Middle frontal gyrus (tissue), 1 donor: ENCODE measurements around the gene RPS18.

ENCODE experiments used
- DNase-seq: peaks from one replicate; pipeline ENCODE4 v3.0.0-alpha.2; 2015; ENCODE audit warnings: low spot score; ENCODE audit errors: extremely low spot score

RPS18 gene

DNA sequence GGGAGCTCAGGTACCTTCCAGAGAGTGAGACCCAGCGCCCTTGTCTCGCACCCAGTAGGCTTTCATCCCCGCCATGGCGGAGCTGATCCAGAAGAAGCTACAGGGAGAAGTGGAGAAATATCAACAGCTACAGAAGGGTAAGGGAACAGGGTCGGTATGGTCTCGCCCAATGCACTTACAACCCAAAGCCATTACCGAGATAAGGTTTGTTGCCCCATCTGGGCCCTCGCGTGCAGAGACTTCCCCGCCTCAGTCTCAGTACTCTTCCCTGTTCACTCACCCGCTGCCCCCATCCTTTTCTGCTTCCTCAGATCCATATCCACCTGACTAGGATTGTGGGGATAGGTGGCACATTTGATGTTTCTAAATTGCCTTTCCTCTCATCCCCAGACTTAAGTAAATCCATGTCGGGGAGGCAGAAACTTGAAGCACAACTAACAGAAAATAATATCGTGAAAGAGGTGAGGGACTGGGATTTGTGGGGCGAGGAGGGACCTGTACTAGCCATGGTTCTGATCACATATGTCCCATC is 18.0 kb downstream of the RPS18 start:
- DNase-seq, result no peak

DNA sequence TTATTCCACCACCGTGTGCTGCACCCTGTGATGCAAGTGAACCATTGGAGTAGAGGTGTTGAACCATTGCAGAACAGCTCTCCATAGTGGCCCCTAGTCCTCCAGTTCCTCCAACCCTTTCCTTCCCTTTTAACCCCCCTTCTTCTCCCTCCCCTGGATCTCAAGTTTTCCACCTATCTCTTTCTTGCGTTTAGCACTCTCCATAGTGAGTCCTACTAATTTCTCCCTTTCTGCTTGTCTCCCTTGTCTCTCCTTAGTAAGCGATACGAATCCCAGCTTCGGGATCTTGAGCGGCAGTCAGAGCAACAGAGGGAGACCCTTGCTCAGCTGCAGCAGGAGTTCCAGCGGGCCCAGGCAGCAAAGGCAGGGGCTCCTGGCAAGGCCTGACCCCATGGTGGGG is 18.6 kb downstream of the RPS18 start:
- no peak for DNase-seq

DNA sequence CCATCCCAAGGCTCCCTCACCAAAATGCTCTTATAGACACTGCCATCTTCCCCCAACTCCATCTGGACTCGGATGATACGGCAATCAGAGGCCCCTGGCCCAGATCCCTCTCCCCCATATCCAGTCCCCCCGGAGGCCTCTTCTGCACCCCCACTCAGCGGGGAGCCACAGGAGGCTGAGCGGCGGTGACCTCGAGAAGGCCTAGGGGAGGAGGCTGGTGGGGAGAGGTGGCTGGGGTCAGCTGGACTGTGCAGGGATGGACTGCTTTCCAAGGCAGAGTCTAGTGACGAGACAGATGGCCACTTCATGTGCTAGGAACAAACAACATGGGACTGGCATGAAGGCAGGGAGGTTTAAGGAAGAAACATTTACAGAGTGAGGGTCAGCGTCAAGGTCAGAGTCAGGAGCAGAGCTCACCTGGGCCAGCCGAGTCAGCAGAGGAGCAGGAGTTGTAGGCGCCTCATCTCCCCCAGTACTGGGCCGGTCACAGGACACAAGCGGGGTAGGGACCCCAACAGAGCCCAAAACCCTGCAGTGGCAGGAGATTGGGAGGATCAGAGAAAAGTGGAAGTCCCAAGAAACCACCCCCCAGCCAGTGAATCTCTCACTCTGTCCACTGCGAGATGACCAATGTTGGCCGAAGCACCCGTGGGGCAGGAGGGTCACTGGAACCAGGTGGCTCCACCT is 21.3 kb downstream of the RPS18 start:
- DNase-seq, result no peak

DNA sequence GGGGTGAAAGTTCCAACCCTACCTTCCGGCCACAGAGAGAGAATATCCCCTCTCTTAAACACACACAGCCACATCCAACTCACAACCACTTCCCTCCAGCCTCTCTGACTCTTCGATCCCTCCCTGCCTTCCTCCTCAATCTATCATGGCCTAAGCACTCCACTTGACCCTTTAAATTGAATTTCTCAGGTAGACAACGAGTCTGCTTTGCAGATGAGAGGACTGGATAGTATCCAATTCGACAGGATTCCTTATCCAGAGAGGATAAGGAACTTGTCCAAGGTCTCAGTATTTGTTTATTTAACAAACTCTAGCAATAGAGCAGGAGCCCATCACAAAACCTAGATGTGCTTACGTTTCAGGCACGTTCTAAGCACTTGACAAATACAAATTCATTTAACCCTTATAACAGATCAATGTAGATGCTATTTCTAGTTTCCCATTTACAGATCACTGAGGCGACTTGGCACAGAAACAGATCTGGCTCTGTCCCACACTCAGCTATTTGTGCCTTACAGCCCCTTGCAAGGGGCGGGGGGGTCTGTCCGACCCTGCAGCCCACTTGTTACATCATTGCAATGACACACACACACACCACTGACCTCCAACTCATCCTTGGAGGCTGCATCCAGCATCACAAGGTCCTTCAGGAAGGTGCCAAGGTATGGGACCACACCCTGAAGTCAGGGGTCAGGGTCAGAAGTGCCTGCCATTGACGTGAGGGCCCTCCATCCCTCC is 22.4 kb downstream of the RPS18 start:
- no peak for DNase-seq

DNA sequence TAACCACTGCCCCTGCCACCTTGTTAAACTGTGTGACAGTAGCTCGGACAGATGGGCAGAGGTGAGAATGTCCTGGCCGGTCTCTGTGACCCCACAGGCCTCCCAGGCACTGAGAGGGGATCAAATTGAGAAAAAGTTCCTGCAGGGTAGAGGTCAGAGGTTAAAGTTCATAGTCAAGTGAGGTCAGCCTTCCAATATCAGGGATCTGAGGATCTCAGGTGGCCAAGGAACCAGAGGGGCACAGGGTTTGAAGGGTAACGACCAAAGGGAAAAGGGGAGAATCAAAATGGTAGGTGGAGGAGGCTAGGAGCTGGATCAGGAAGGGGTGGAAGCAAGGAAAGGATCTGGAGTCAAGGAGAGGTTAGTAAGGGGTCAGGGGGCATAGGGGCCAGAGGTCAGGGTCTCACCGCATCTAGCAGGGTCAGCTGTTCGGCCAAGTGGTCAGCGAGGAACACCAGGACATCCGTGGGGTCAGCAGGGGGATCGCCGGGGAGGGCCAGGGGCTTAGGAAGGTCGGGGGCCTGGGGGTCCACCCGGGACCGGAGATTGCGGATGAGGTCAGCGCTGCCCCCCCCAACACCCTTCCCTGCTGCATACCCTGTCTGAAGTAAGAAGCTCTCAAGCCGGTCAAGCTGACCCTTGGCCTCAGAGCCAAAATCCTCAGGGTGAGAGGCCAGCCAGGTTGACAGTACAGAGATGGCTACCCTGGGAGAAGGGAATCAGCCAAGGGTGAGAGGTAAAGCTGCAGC is 23.9 kb downstream of the RPS18 start:
- DNase-seq, result no peak

DNA sequence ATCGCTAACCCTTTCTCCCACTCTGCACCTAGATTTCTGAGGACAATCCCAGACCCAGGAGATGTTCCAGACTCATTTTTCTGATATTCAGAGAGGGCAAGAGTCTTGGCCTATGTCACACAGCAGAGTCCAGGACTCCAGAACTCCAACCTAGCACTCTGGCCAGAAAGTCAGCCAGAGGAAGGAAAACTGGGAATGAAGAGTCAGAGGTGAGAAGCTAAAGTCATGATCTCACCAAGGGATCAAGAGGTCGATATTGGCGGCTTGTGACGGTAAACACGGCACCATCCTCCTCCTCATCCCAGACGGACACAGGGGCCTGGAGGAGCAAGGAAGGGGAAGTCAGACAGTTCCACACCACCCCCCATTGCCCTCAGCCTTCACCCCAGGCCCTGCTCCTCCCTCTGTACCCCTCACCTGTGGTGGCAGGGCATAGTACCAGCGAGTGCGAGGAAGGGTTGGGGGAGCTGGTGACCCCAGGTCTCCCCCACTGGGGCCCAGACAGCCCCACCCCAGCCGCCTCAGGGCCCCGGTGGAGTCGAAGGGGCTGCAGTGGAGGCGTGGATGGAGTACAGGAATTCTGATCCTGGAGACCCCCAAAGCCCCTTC is 25.0 kb downstream of the RPS18 start:
- DNase-seq, result no peak

DNA sequence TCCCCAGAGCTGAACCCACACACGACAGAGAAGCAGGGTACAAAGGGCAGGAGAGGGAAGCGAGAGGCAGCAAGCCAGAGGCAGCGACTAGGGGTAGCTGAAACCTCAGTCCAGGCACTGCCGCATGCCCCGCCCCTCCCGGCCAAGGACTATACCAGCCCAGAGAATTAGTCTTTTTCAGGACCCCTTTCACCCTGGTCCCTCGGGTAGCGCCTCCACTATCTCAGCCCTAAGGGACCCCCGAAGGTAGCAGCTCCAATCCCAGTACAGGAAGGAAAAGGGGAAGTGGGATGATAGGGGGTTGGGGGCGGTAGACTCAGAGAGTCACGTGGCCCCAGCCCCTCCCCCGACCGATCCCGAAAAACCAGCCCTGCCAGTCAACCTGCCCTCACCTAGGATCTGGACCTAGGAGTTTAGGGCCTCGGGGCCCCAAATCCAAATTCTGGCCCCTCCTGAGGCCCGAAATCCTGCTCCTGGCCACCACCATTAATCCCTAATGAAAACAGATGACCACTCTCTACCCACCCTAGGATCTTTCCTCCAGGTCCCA is 25.6 kb downstream of the RPS18 start:
- no peak for DNase-seq

DNA sequence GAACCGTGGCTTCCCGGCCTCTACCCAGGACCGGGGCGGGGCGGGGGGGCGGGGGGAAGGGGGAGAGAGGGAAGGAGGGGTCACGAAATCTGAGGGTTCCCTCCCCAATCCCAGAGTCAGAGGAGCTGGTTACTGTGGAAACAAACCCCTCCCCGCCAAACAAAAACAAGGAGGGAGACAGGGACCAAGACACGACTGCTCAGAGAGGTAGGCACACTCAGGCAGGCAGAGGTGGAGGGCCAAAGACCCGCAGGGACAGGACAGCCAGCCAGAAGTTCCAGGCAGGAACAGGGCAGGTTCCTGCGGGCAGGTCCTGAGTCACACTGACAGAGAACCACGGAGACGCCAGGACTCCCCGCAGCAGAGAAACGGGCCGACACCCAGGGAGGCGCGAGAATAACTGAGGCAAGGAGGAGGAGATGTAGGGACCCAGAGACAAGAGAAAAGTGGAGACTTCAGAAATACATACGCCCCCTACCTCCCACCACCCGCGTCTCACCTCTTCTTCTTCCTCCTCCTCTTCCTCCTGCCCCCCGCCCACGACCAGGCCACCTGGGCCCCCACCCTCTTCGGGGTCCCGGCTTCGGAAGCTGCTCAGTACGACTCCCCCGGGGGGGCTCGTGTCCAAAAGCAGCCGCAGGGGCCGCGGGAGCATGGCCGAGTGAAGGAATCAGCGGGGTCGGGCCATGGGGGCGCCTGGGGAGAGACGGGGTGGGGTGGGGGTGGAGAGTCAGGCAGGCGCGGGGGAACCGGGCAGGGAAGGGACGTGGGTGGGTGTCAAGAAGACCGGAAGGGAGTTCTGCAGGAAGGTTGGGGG is 26.3 kb downstream of the RPS18 start:
- DNase-seq, result no peak

DNA sequence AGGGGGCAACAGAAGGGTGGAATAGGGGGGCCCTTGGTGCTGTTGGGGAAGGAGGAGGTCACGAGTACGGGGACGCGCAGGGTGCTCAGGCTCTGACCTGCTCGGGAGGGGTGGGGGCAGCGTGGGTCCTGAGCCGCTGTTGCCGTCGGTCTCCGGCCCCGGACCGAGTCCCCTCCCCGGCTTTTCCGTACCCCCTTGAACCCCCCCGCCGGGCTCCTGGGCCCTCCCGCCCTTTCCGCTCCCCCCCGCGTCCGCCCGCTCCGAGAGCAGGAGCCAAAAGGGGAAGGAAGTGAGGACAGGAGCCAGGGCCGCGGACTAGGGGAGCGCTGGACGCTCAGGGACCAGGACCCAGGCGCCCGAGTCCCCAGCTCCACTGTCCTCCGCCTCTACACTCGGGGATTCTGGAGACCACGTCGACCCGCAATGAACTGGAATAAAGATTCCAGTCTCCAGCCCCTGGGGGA is 26.9 kb downstream of the RPS18 start, which contains the start of gene RGL2:
Gene RGL2 (minus strand): TSS at position 170 of the 464 bp plus-strand sequence. CDS start 332 bp downstream, outside the sequence.
- peak; percentile 15 for DNase-seq

DNA sequence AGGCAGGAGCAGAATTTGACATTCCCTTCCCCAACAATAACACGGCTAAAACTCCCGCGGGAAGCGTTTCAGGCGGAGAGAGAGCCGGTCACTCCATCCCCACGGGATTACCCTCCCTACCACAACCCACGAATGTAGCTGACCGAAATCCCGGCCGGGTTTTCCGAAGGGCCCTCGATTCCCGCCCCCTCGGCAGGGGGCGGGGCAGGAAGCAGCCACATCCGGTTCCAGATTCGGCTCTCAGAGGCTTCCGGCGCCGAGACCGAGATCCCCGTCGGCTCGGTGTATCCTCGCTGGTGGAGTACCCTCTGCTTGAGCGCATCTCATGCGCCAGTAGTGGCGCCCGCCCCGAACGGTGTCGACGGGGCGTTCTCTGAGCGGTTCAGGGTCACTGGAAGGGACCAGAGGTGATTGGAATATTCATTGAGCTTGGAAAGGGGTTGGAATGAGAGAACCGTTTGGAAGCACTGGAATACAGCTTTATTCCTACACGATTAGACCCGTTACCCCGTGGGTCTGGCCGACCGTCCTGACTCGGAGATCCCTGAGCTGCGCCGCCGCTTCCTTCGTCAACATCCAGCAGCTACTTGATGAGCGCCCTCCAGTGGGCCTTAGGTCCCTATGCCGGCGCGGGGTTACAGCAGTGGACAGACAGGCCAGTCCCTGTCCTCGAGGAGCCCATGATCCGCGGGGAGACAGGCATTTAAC is 27.5 kb downstream of the RPS18 start:
- peak; percentile 91 for DNase-seq

DNA sequence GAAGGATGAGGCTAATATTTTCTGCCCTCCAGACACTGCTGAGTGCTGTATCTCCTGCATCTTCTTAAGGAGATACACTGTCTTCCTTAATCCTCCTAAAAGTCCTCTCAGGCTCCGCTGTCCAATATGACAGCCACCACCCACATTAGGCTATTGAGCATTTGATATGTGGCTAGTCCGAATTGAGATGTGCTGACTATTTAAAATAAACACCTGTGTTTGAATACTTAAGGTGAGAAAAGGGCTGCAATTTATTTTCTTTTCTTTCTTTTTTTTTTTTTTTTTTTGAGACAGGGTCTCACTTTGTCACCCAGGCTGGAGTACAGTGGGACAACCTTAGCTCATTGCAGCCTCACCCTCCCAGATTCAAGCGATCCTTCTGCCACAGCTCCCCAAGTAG is 30.0 kb downstream of the RPS18 start:
- no peak for DNase-seq

DNA sequence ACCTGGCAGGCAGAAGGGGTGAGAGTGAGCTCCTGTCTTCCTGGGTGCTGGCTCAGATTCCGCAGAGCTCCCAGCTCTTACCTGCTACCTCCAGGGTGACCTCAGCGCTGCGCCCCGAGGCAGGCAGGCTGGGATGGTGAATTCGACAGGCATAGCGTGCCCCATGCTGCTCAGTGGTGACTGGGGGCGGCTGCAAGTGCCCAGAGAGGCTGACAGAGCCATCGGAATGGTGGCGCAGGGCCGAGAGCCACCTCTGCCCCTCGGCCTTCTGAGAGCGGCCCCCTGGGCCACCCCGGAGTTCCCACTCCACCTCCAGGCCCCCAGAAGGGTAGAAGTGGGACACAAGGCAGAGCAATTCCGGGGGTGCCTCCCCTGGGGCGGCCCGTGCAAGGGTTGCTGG is 32.3 kb downstream of the RPS18 start:
- DNase-seq, result no peak

DNA sequence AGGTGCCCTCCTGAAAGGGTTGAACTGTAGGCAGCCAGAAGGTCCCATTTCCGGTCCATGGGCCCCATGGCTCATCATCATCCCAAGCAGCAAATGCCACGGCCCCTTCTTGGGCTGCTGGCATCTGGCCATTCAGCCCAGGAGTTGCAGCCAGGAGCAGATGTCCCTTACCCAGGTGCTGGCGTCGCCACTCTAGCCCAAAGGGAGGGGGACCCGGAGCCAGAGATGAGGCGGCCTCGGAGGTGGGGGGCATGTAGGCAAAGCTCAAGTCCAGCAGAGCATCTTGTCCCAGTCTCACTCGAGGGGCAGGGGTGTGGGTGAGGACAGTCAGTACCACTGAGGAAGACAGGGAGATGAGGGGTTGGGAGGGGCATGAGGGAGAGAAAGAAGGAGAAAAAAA is 33.2 kb downstream of the RPS18 start:
- DNase-seq, result no peak

DNA sequence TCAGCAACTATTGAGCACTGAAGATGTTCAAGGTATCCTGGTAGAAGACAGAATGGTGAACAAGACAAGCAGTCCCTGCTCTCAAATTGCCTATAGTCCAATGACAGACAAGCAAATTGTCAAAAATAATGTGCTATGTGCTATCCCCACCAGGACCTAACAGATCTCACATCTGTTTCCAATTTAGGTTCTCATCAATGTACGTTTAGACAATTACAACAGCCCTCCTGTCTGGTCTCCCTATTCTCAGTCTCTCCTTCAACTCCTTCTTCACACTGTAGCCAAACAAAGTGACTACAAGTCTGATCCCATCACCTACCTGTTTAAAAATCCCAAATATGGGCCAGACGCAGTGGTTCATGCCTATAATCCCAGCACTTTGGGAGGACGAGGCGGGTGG is 34.5 kb downstream of the RPS18 start:
- DNase-seq, result no peak

DNA sequence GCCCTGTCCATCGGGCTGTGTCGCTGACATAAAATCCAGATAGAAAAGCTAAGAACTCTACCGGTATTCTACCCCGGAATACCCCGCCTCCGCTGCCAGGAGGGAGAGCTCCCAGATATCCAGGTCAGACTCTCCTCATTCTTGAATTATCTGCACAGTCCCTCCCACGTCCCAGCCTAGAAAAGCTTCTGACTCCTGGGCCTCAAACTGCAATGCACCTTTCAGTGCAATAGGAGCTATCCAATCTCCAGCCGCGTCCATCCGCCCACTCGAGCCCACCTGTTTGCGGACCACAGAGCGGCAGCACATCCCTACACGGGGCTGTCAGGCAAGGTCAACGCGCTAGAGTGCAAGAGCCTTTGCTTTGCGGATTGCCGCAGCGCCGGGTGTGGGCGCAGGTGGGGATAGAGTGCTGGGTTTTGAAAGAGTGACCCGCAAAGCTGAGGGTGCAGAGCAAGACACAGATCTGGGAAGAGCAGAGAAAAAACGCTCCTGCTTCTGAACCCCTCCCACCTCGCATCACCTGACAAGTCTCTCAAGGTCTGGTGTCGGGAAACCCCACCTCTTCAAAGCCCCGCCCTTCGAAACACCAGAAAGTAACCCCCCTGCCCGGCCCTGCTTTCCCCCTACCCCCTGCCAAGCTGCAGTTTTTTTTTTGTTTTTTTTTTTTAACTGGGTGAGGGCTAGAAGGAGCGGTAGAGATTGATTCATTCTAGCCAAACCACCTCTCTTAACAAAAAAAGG is 40.7 kb downstream of the RPS18 start:
- peak; percentile 42 for DNase-seq

DNA sequence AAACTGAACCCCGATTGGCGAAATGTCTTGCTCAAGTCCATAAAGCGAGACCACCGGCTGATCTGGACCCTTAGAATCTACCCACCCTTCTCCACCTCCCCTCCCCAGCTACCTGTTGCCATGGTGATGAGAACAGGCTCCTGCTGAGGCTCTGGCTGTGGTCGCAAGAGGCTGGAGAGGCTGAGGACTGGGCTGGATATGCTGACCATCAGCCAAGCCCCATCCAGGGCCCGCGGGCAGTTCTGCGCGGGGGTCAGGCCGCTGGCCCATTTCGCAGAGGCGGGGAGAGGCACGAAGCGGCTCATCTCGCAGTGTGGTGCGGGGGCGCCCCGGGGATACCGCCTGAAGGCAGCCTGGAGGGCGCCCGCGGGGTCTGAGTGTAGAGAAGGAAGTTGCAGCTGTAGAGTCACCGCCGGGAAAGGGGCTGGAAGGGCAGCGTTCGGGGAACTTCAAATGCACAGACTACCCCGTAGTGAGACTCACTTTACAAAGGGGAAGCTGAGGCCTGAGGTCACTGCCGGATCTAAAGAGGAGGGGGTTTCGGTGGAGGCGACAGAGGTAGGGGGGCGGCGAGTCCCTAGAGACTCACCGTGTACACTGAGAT is 41.3 kb downstream of the RPS18 start:
- DNase-seq, result no peak

DNA sequence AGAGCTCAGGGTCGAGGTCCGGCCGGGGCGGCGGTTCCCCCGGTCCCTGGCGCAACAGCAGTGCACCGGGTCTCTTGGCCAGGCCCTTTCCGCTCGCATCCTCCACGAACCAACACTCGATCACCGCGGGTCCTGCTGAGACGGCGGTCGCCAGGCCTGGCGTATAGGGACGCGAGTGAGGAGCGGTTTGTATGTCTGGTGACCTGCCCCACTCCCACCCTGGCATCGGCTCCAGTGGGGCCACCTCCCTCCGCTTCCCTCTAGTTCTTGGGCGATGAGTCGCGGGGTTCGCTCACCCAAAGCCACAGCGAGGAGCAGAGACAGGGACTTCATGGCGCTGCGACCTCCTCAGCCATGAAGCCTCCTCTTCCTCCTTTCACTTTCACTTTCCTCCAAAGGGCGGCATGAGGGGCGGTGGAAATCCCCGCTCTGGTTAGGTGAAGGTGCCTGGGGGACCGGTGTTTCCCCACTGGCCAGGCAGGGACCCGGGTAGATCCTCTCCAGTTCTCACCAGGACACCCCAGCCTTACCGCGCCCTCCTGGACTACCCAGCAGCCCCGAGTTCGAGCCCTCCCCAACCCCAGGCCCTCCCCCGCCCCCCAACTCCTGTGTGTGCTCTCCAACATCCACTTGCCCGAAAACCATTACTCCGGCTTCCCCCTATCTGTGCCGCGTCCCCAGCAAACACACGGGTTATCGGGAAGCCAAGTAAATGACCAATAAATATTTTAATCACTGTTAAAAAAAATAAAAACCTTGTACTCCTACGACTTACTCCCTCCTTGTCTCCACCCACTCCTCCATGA is 42.0 kb downstream of the RPS18 start, which contains the start of gene TAPBP:
Gene TAPBP (minus strand): TSS at position 370 of the 806 bp plus-strand sequence. CDS start 37 bp downstream, at position 333.
- peak; percentile 6 for DNase-seq
